Measurements from ENCODE around the gene CDR2L. TPM values are rescaled to one million over a fixed set of nuclear protein-coding genes. Genes with fewer than 3 reads are reported as not detected.

Gene CDR2L
- polyA plus RNA-seq, 3 donors: 0.05 TPM; not detected in 2

DNA sequence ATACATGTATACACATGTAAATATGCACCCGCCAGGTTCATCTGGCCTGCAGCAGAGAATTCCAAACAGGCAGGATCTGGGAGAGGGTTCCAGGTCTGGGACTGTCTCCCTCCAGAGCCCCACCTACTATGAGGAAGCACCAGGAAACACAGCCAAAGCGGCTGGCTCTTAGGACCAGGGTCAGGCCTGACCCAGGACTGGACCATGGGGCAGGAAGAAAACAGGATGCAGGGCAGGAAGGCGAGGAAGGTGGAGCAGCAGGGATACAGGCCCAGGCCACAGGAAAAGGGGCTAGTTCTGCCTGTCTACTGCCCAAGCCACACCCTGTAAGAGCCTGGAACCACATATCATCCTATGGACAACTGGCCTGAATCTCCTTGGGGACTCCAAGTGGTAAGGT, 17.0 kb upstream of the CDR2L start:
- H3K9me3 ChIP-seq (replicated peaks in 1 of 2; ENCODE audit: control insufficient read depth in 1 of 2, insufficient read depth in 1 of 2, low read length in 2 of 2): peaks cover 0 to 6% of the 10 kb centered on the region in 2 donors
- no peak overlapping the region for H3K27ac ChIP-seq (ENCODE audit: low read depth in 1 of 2, low read length in 2 of 2)
- peaks cover 12 to 17% of the 10 kb centered on the region in 2 donors for H3K4me1 ChIP-seq (ENCODE audit: control insufficient read depth in 1 of 2, insufficient read depth in 2 of 2, low read length in 2 of 2)
- peaks cover 24 to 50% of the 10 kb centered on the region in 2 donors for H3K27me3 ChIP-seq (ENCODE audit: control insufficient read depth in 2 of 2, insufficient read depth in 2 of 2, low read length in 2 of 2)
- DNase-seq: no peak
- H4K20me1 ChIP-seq (ENCODE audit: insufficient read depth, low read length): no peaks in the 10 kb centered on the region
- H2AFZ ChIP-seq (ENCODE audit: insufficient read depth, low read depth, low read length, poor library complexity, severe bottlenecking): no peak overlapping the region
- no peak overlapping the region for H3K4me2 ChIP-seq (replicated peaks; ENCODE audit: extremely low read depth, low read length, poor library complexity, severe bottlenecking)
- no peaks in the 10 kb centered on the region for H3K79me2 ChIP-seq (ENCODE audit: insufficient read depth, low read length)
- Mint-ChIP-seq H3K4me3 (peak overlapping the region in 1 of 2 donors; percentile 71), H3K36me3 (peaks cover 0 to 6% of the 10 kb centered on the region in 2 donors), H3K27ac (peak overlapping the region in 1 of 7 donors; percentile 50), H3K9me3 (peaks cover 0 to 13% (median 5%) of the 10 kb centered on the region in 7 donors), H3K27me3 (ENCODE audit: low read depth in 3 of 3) (peaks cover 46 to 66% (median 57%) of the 10 kb centered on the region in 3 donors), H3K4me1 (peaks cover 9% of the 10 kb centered on the region)
- no peak overlapping the region for H3K4me3 ChIP-seq (replicated peaks in 1 of 3; ENCODE audit: low read depth in 2 of 3, low read length in 3 of 3)
- TF ChIP-seq, protein P1, sequence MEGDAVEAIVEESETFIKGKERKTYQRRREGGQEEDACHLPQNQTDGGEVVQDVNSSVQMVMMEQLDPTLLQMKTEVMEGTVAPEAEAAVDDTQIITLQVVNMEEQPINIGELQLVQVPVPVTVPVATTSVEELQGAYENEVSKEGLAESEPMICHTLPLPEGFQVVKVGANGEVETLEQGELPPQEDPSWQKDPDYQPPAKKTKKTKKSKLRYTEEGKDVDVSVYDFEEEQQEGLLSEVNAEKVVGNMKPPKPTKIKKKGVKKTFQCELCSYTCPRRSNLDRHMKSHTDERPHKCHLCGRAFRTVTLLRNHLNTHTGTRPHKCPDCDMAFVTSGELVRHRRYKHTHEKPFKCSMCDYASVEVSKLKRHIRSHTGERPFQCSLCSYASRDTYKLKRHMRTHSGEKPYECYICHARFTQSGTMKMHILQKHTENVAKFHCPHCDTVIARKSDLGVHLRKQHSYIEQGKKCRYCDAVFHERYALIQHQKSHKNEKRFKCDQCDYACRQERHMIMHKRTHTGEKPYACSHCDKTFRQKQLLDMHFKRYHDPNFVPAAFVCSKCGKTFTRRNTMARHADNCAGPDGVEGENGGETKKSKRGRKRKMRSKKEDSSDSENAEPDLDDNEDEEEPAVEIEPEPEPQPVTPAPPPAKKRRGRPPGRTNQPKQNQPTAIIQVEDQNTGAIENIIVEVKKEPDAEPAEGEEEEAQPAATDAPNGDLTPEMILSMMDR (IDR thresholded peaks at IDR 0.05): no peak
- intact Hi-C loops (cut with micrococcal nuclease): no loop called here
- 88% methylated on average over 3 of the region's 3 CpGs for WGBS (ENCODE audit: insufficient coverage)
- H3K9ac ChIP-seq (ENCODE audit: insufficient read depth, low read length, poor library complexity, severe bottlenecking): no peak overlapping the region
- no peaks in the 10 kb centered on the region for H3K36me3 ChIP-seq (replicated peaks in 1 of 2; ENCODE audit: control insufficient read depth in 1 of 2, insufficient read depth in 2 of 2, low read length in 2 of 2)

DNA sequence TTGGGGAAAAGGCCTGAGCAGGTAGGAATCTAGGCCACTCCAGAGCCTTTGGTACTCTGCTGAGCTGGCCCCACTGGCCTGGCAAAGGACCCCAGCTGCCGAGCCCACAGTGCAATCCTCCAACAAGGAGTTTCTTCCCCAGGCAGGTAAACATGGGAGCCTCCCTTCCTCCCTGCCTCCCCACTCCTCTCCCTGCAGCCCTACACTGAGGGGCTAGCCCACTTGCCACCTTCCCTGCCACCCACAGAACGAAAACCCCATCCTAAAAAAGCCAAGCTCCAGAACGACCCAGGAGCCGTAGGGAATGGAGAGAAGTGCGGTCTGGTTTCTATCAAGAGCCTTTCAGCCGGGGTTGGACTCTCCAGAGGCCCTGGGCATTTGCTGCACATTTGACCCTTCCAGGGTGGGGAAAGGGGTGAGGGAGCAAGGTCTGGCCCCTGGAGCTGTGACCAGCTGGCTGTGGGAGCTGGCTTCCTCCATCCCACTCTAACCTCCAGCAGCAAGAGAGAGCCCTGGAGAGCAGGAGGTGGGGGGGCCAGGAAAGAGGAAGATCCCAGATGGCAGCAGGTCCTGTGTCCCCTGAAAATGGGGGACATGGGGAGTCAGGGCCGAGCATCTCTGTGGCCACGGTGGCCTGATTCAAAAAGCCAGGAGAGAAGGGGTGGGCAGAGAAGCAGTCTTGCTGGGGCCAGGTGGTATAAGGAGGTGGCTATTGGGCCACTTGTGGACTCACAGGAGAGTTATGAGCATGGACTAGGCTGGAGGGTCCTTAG, 16.2 kb upstream of the CDR2L start:
- peaks cover 24 to 50% of the 10 kb centered on the region in 2 donors for H3K27me3 ChIP-seq (ENCODE audit: control insufficient read depth in 2 of 2, insufficient read depth in 2 of 2, low read length in 2 of 2)
- H3K79me2 ChIP-seq (ENCODE audit: insufficient read depth, low read length): no peaks in the 10 kb centered on the region
- no peak overlapping the region for H2AFZ ChIP-seq (ENCODE audit: insufficient read depth, low read depth, low read length, poor library complexity, severe bottlenecking)
- Mint-ChIP-seq H3K4me3 (peak overlapping the region in 1 of 2 donors; percentile 71), H3K4me1 (peaks cover 9% of the 10 kb centered on the region), H3K9me3 (peaks cover 0 to 13% (median 5%) of the 10 kb centered on the region in 7 donors), H3K27ac (peak overlapping the region in 1 of 7 donors; percentile 63), H3K36me3 (peaks cover 0 to 6% of the 10 kb centered on the region in 2 donors), H3K27me3 (ENCODE audit: low read depth in 3 of 3) (peaks cover 51 to 71% (median 62%) of the 10 kb centered on the region in 3 donors)
- no peaks in the 10 kb centered on the region for H4K20me1 ChIP-seq (ENCODE audit: insufficient read depth, low read length)
- H3K4me1 ChIP-seq (ENCODE audit: control insufficient read depth in 1 of 2, insufficient read depth in 2 of 2, low read length in 2 of 2): peaks cover 12 to 17% of the 10 kb centered on the region in 2 donors
- H3K9ac ChIP-seq (ENCODE audit: insufficient read depth, low read length, poor library complexity, severe bottlenecking): no peak overlapping the region
- H3K27ac ChIP-seq (ENCODE audit: low read depth in 1 of 2, low read length in 2 of 2): no peak overlapping the region
- WGBS (ENCODE audit: insufficient coverage): 91% methylated on average over 3 of the region's 8 CpGs
- no peak overlapping the region for H3K4me2 ChIP-seq (replicated peaks; ENCODE audit: extremely low read depth, low read length, poor library complexity, severe bottlenecking)
- TF ChIP-seq, protein P1 (IDR thresholded peaks at IDR 0.05): no peak
- H3K9me3 ChIP-seq (replicated peaks in 1 of 2; ENCODE audit: control insufficient read depth in 1 of 2, insufficient read depth in 1 of 2, low read length in 2 of 2): peaks cover 0 to 6% of the 10 kb centered on the region in 2 donors
- intact Hi-C loops (cut with micrococcal nuclease): no loop called here
- DNase-seq: no peak
- no peak overlapping the region for H3K4me3 ChIP-seq (replicated peaks in 1 of 3; ENCODE audit: low read depth in 2 of 3, low read length in 3 of 3)
- no peaks in the 10 kb centered on the region for H3K36me3 ChIP-seq (replicated peaks in 1 of 2; ENCODE audit: control insufficient read depth in 1 of 2, insufficient read depth in 2 of 2, low read length in 2 of 2)

Data from CD14-positive monocyte (primary cell).